22Rv1 (cell line): ENCODE data around the gene MFAP4.

Experiments
- CTCF ChIP-seq: fragments of 450-650 bp; IDR thresholded peaks from 2 replicates; pipeline ENCODE4 v1.5.1; 2017; ENCODE audit warnings: mild to moderate bottlenecking
- ZFX ChIP-seq: fragments of 450-650 bp; IDR thresholded peaks from 2 replicates; pipeline ENCODE4 v1.6.1; 2017; ENCODE audit warnings: antibody characterized with exemption, borderline replicate concordance

DNA sequence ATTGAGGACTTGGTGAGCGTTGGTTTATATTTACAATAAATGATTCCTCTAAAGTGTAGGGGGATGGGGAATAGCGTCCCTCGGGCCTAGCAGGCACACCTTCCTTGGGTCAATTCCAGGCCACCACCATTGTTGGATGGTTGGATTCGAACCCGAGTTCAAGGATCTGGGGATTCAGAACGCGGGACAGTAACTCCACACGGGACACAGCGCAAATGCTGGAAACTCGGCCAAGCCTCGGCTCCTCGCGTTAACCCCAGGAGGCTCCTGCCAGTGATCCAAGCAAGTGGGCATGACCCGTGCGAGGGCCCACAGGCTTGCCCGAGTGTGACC is 25.1 kb downstream of the MFAP4 start:
- no peak for TF ChIP-seq CTCF
- TF ChIP-seq ZFX = no peak
